ENCODE data around the gene FSD2.

The FSD2 gene

DNA sequence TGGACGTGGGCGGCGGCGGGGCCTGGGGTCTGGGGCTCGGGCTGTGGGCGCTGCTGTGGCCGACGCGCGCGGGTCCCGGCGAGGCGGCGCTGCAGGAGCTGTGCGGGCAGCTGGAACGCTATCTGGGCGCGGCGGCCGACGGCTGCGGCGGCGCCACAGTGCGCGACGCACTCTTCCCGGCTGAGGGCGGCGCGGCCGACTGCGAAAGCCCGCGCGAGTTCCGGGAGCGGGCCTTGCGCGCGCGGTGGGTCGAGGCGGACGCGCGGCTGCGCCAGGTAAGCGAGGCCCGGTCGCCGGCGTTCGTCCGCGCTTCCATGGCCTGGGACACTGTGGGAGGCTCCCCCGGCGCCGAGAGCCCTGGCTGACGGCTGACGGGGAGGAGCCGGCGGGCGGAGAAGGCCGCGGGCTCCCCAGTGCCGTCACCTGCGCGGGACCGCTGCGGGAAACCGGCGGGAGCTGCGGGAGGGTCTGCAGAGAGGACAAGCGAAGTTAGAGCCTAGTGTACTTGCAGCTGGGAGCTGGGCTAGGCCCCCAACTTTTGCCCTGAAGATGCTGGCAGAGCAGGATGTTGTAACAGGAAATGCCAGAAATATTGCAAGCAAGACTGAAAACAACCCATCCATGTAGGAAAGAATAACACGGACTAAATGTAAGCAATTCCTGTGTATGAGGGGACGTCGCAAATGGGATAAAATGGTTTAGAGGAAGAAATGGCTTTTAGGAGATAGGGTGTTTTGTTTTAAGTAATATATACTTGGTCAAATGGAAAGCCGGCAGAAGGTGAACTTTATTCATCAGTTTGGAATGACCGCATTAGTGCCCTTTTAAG, 4.4 kb upstream of the FSD2 start:
- H3K9me3 ChIP-seq (replicated peaks; ENCODE audit: insufficient read depth, low read length), result no peaks in the 10 kb centered on the region
- H3K4me3 ChIP-seq (ENCODE audit: low read length), result peak overlapping the region; percentile 89
- peak; percentile 36 for DNase-seq
- H3K36me3 ChIP-seq (replicated peaks; ENCODE audit: insufficient read depth, low read length), result no peaks in the 10 kb centered on the region
- peaks cover 30% of the 10 kb centered on the region for H4K20me1 ChIP-seq (ENCODE audit: insufficient read depth, low read length)
- no peak overlapping the region for H2AFZ ChIP-seq (ENCODE audit: low read length)
- H3K9me2 ChIP-seq (replicated peaks; ENCODE audit: insufficient read depth, low read length), result no peaks in the 10 kb centered on the region
- TF ChIP-seq, protein P1, sequence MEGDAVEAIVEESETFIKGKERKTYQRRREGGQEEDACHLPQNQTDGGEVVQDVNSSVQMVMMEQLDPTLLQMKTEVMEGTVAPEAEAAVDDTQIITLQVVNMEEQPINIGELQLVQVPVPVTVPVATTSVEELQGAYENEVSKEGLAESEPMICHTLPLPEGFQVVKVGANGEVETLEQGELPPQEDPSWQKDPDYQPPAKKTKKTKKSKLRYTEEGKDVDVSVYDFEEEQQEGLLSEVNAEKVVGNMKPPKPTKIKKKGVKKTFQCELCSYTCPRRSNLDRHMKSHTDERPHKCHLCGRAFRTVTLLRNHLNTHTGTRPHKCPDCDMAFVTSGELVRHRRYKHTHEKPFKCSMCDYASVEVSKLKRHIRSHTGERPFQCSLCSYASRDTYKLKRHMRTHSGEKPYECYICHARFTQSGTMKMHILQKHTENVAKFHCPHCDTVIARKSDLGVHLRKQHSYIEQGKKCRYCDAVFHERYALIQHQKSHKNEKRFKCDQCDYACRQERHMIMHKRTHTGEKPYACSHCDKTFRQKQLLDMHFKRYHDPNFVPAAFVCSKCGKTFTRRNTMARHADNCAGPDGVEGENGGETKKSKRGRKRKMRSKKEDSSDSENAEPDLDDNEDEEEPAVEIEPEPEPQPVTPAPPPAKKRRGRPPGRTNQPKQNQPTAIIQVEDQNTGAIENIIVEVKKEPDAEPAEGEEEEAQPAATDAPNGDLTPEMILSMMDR (IDR thresholded peaks at IDR 0.05; ENCODE audit: low read length), result no peak
- TF ChIP-seq EZH2phosphoT487 (IDR thresholded peaks at IDR 0.05; ENCODE audit: low read length) (no peak), EZH2 (optimal IDR thresholded peaks at IDR 0.05; ENCODE audit: low read depth, low read length) (no peak)
- peaks cover 34% of the 10 kb centered on the region for H3K4me1 ChIP-seq (ENCODE audit: low read length)
- H3K27ac ChIP-seq (ENCODE audit: low read length), result peak overlapping the region; percentile 55; the same call in 1 of the 2 replicates
- H3K9ac ChIP-seq (ENCODE audit: low read length), result peak overlapping the region; percentile 72
- H3K27me3 ChIP-seq (replicated peaks; ENCODE audit: insufficient read depth, low read length), result no peaks in the 10 kb centered on the region
- peaks cover 35% of the 10 kb centered on the region for H3F3A ChIP-seq (ENCODE audit: insufficient read depth, low read length)
- H3K4me2 ChIP-seq (ENCODE audit: low read depth, low read length), result peak overlapping the region; percentile 73
- peaks cover 38% of the 10 kb centered on the region for H3K79me2 ChIP-seq (ENCODE audit: low read length)

DNA sequence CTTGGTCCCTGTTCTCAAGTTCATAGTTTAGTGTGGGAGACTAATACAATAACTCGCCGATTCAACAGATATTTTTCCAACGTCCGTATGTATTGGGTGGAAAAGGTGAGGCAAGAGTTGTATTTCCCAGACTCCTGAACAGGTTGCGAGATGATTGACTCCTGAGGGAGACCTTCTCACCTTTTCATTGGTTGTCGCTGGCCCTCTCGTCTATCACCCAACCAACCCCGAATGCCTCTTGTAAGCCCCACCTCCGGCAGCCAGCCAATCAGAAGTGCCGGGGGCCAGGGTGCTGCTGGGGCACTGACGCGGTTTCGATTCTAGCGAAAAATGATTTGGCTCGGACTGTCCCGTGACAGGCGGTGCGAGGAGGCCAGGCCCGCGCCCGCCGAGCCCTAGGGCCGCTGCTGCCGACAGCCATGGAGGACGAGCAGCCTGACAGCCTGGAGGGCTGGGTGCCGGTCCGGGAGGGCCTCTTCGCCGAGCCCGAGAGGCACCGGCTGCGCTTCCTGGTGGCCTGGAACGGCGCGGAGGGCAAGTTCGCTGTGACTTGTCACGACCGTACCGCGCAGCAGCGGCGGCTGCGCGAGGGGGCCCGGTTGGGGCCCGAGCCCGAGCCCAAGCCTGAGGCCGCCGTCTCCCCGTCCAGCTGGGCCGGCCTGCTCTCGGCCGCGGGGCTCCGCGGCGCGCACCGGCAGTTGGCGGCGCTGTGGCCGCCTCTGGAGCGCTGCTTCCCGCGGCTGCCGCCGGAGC, 3.6 kb upstream of the FSD2 start, which contains the start of gene WHAMM:
WHAMM (plus strand) TSS at position 321 of the 753 bp plus-strand sequence; CDS start at position 420, 99 bp downstream.
- TF ChIP-seq, protein P1 (IDR thresholded peaks at IDR 0.05; ENCODE audit: low read length), result no peak
- no peak for TF ChIP-seq EZH2 (optimal IDR thresholded peaks at IDR 0.05; ENCODE audit: low read depth, low read length)
- peak; percentile 98 for DNase-seq
- H3F3A ChIP-seq (ENCODE audit: insufficient read depth, low read length), result peaks cover 38% of the 10 kb centered on the region
- H3K4me3 ChIP-seq (ENCODE audit: low read length), result peak within 1 kb of the TSS; percentile 89
- H3K4me2 ChIP-seq (ENCODE audit: low read depth, low read length), result peak within 1 kb of the TSS; percentile 95
- no peaks in the 10 kb centered on the region for H3K36me3 ChIP-seq (replicated peaks; ENCODE audit: insufficient read depth, low read length)
- peaks cover 40% of the 10 kb centered on the region for H3K4me1 ChIP-seq (ENCODE audit: low read length)
- H3K27me3 ChIP-seq (replicated peaks; ENCODE audit: insufficient read depth, low read length), result no peaks in the 10 kb centered on the region
- H3K9ac ChIP-seq (ENCODE audit: low read length), result peak within 1 kb of the TSS; percentile 94
- H3K9me3 ChIP-seq (replicated peaks; ENCODE audit: insufficient read depth, low read length), result no peaks in the 10 kb centered on the region
- H3K27ac ChIP-seq (ENCODE audit: low read length), result peak within 1 kb of the TSS; percentile 98
- H3K9me2 ChIP-seq (replicated peaks; ENCODE audit: insufficient read depth, low read length), result no peaks in the 10 kb centered on the region
- H3K79me2 ChIP-seq (ENCODE audit: low read length), result peaks cover 35% of the 10 kb centered on the region
- peaks cover 30% of the 10 kb centered on the region for H4K20me1 ChIP-seq (ENCODE audit: insufficient read depth, low read length)
- H2AFZ ChIP-seq (ENCODE audit: low read length), result peak within 1 kb of the TSS; percentile 85

DNA sequence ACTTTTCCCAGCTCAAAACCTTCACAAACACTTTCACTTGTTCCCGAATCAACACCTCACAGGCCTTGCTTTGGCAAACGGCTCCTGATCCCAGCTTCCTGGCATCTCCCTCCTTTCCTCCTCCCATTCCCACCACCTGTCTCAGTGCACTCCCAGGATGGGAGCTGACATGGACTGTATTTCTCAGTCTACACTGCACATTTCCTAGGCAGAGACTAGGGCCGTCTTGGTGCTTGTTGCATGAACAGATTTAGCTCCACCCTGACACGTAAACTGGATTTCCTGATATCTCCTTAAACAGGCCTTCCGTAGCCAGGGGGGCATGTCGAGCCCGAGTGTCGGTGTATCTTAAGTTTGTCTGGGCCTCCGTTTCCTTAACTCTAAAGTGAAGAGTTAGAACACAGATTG, 2.8 kb upstream of the FSD2 start:
- H3K9ac ChIP-seq (ENCODE audit: low read length), result peak overlapping the region; percentile 23; the same call in 1 of the 2 replicates
- TF ChIP-seq, protein P1 (IDR thresholded peaks at IDR 0.05; ENCODE audit: low read length), result no peak
- no peak for TF ChIP-seq EZH2phosphoT487 (IDR thresholded peaks at IDR 0.05; ENCODE audit: low read length)
- TF ChIP-seq EZH2 (optimal IDR thresholded peaks at IDR 0.05; ENCODE audit: low read depth, low read length), result no peak
- H3K9me3 ChIP-seq (replicated peaks; ENCODE audit: insufficient read depth, low read length), result no peaks in the 10 kb centered on the region
- H3K79me2 ChIP-seq (ENCODE audit: low read length), result peaks cover 30% of the 10 kb centered on the region
- H3K4me3 ChIP-seq (ENCODE audit: low read length), result peak overlapping the region; percentile 86
- DNase-seq, result peak; percentile 7
- H4K20me1 ChIP-seq (ENCODE audit: insufficient read depth, low read length), result peaks cover 26% of the 10 kb centered on the region
- peak overlapping the region; percentile 85 for H2AFZ ChIP-seq (ENCODE audit: low read length)
- H3K9me2 ChIP-seq (replicated peaks; ENCODE audit: insufficient read depth, low read length), result no peaks in the 10 kb centered on the region
- H3K27ac ChIP-seq (ENCODE audit: low read length), result peak overlapping the region; percentile 98
- peak overlapping the region; percentile 95 for H3K4me2 ChIP-seq (ENCODE audit: low read depth, low read length)
- H3K36me3 ChIP-seq (replicated peaks; ENCODE audit: insufficient read depth, low read length), result no peaks in the 10 kb centered on the region
- H3K4me1 ChIP-seq (ENCODE audit: low read length), result peaks cover 41% of the 10 kb centered on the region
- peaks cover 38% of the 10 kb centered on the region for H3F3A ChIP-seq (ENCODE audit: insufficient read depth, low read length)
- no peaks in the 10 kb centered on the region for H3K27me3 ChIP-seq (replicated peaks; ENCODE audit: insufficient read depth, low read length)
